Stomach smooth muscle (tissue), 2 donors: ENCODE measurements around the gene PIK3C2B.
"Not testable (repeated sequence)": the region's sequence is repeated elsewhere in the genome, so short reads cannot be mapped to it uniquely, and the experiment has no call there.

ENCODE experiments used
- H3K27ac ChIP-seq: one replicate; pipeline ENCODE4 v1.7.0; 2013; ENCODE audit warnings: mild to moderate bottlenecking, low read length, inconsistent platforms
- H3K27me3 ChIP-seq, 2 donors: one replicate each; pipeline ENCODE4 v1.7.0; 2013; ENCODE audit warnings: low read length in 2 of 2; ENCODE audit not compliant: insufficient read depth in 2 of 2, control insufficient read depth in 1 of 2
- H3K36me3 ChIP-seq, 2 donors: one replicate each; pipeline ENCODE4 v1.7.0; 2013; ENCODE audit warnings: low read length in 2 of 2; ENCODE audit not compliant: control insufficient read depth in 2 of 2, insufficient read depth in 2 of 2
- H3K4me1 ChIP-seq: one replicate; pipeline ENCODE4 v1.7.0; 2013; ENCODE audit warnings: low read length; ENCODE audit not compliant: control insufficient read depth, insufficient read depth
- H3K4me3 ChIP-seq, 2 donors: one replicate each; pipeline ENCODE4 v1.7.0; 2013; ENCODE audit warnings: low read length in 2 of 2
- H3K9ac ChIP-seq, 2 donors: one replicate each; pipeline ENCODE4 v1.7.0; 2013; ENCODE audit warnings: low read length in 2 of 2, mild to moderate bottlenecking in 1 of 2
- H3K9me3 ChIP-seq, 2 donors: one replicate each; pipeline ENCODE4 v1.7.0; 2013; ENCODE audit warnings: low read length in 2 of 2; ENCODE audit not compliant: control insufficient read depth in 2 of 2
- donor health status: healthy.
- donor health status: Pancreatic carcinoma.

PIK3C2B gene

GRCh38 chr1:204521941-204522521 is 27.4 kb upstream of the PIK3C2B start:
- H3K27me3 ChIP-seq, H3K9ac ChIP-seq, H3K4me3 ChIP-seq, H3K9me3 ChIP-seq, H3K27ac ChIP-seq: not testable (repeated sequence)
- H3K36me3 ChIP-seq = peaks cover 10 to 19% of the 10 kb centered on the region in 2 donors
- peaks cover 16% of the 10 kb centered on the region for H3K4me1 ChIP-seq

GRCh38 chr1:204520834-204521709 is 26.5 kb upstream of the PIK3C2B start:
- Histone ChIP-seq H3K27ac (no peak overlapping the region), H3K36me3 (peaks cover 3 to 11% of the 10 kb centered on the region in 2 donors), H3K27me3 (no peaks in the 10 kb centered on the region), H3K4me3 (no peak overlapping the region), H3K4me1 (peaks cover 17% of the 10 kb centered on the region), H3K9me3 (no peaks in the 10 kb centered on the region), H3K9ac (no peak overlapping the region)

GRCh38 chr1:204517382-204517781 is 22.8 kb upstream of the PIK3C2B start:
- H3K36me3 ChIP-seq, H3K9ac ChIP-seq, H3K27me3 ChIP-seq, H3K9me3 ChIP-seq, H3K27ac ChIP-seq: not testable (repeated sequence)
- Histone ChIP-seq H3K4me1 (peaks cover 21% of the 10 kb centered on the region), H3K4me3 (peak overlapping the region; percentile 96)

- no peaks in the 10 kb centered on the region for H3K9me3 ChIP-seq
- H3K36me3 ChIP-seq = peaks cover 2 to 5% of the 10 kb centered on the region in 2 donors
- no peaks in the 10 kb centered on the region for H3K27me3 ChIP-seq
- peak within 1 kb of the TSS; percentile 90 for H3K27ac ChIP-seq
- peak within 1 kb of the TSS; percentile 88 to 96 for H3K9ac ChIP-seq
- peak within 1 kb of the TSS; percentile 96 for H3K4me3 ChIP-seq
- H3K4me1 ChIP-seq = peaks cover 21% of the 10 kb centered on the region
These were observed 21.7 kb upstream of the PIK3C2B start, which contains the start of gene MDM4 for GRCh38 chr1:204516180-204516879. TSS of gene MDM4 (plus strand) at chr1:204516406. CDS start at chr1:204525519, 9,113 bp downstream.

GRCh38 chr1:204514828-204515227 is 20.2 kb upstream of the PIK3C2B start:
- no peaks in the 10 kb centered on the region for H3K27me3 ChIP-seq
- no peak overlapping the region for H3K4me3 ChIP-seq
- H3K27ac ChIP-seq = no peak overlapping the region
- peaks cover 2 to 5% of the 10 kb centered on the region in 2 donors for H3K36me3 ChIP-seq
- no peak overlapping the region for H3K9ac ChIP-seq
- H3K4me1 ChIP-seq = peaks cover 21% of the 10 kb centered on the region
- no peaks in the 10 kb centered on the region for H3K9me3 ChIP-seq

GRCh38 chr1:204513117-204513716 is 18.6 kb upstream of the PIK3C2B start:
- Histone ChIP-seq H3K36me3 (no peaks in the 10 kb centered on the region), H3K9ac (no peak overlapping the region), H3K4me1 (peaks cover 16% of the 10 kb centered on the region), H3K9me3 (no peaks in the 10 kb centered on the region), H3K27me3 (no peaks in the 10 kb centered on the region), H3K27ac (no peak overlapping the region), H3K4me3 (no peak overlapping the region)

- H3K36me3 ChIP-seq = no peaks in the 10 kb centered on the region
- H3K9ac ChIP-seq = no peak overlapping the region
- peaks cover 11% of the 10 kb centered on the region for H3K4me1 ChIP-seq
- no peaks in the 10 kb centered on the region for H3K27me3 ChIP-seq
- no peak overlapping the region for H3K4me3 ChIP-seq
- H3K9me3 ChIP-seq = no peaks in the 10 kb centered on the region
- H3K27ac ChIP-seq = no peak overlapping the region
These were observed 16.8 kb upstream of the PIK3C2B start for GRCh38 chr1:204511366-204511765.

GRCh38 chr1:204509186-204509635 is 14.6 kb upstream of the PIK3C2B start:
- no peak overlapping the region for H3K4me3 ChIP-seq
- H3K27ac ChIP-seq = no peak overlapping the region
- no peaks in the 10 kb centered on the region for H3K9me3 ChIP-seq
- no peaks in the 10 kb centered on the region for H3K27me3 ChIP-seq
- H3K4me1 ChIP-seq = peaks cover 6% of the 10 kb centered on the region
- H3K36me3 ChIP-seq = no peaks in the 10 kb centered on the region
- no peak overlapping the region for H3K9ac ChIP-seq

GRCh38 chr1:204507317-204508105 is 12.9 kb upstream of the PIK3C2B start:
- H3K36me3 ChIP-seq = no peaks in the 10 kb centered on the region
- no peaks in the 10 kb centered on the region for H3K27me3 ChIP-seq
- no peaks in the 10 kb centered on the region for H3K9me3 ChIP-seq
- peak overlapping the region; percentile 89 to 93 for H3K9ac ChIP-seq
- H3K4me3 ChIP-seq = peak overlapping the region; percentile 78 to 79
- peak overlapping the region; percentile 92 for H3K27ac ChIP-seq
- peaks cover 6% of the 10 kb centered on the region for H3K4me1 ChIP-seq

GRCh38 chr1:204506969-204507316 is 12.3 kb upstream of the PIK3C2B start:
- H3K9me3 ChIP-seq = no peaks in the 10 kb centered on the region
- peaks cover 6% of the 10 kb centered on the region for H3K4me1 ChIP-seq
- peak overlapping the region; percentile 89 to 93 for H3K9ac ChIP-seq
- H3K27me3 ChIP-seq = no peaks in the 10 kb centered on the region
- H3K27ac ChIP-seq = peak overlapping the region; percentile 92
- H3K4me3 ChIP-seq = peak overlapping the region; percentile 78 to 79
- H3K36me3 ChIP-seq = no peaks in the 10 kb centered on the region
